GM19193 (cell line): ENCODE measurements around the gene PRRX2.

Experiments
- POLR2A ChIP-seq: IDR thresholded peaks from 4 replicates; pipeline ENCODE4 v1.6.1; 2011; ENCODE audit not compliant: insufficient read depth, insufficient read length; ENCODE audit errors: extremely low read depth

Gene PRRX2

GRCh38 chr9:129697656-129698253 is 32.3 kb downstream of the PRRX2 start:
- TF ChIP-seq POLR2A, result no peak

DNA sequence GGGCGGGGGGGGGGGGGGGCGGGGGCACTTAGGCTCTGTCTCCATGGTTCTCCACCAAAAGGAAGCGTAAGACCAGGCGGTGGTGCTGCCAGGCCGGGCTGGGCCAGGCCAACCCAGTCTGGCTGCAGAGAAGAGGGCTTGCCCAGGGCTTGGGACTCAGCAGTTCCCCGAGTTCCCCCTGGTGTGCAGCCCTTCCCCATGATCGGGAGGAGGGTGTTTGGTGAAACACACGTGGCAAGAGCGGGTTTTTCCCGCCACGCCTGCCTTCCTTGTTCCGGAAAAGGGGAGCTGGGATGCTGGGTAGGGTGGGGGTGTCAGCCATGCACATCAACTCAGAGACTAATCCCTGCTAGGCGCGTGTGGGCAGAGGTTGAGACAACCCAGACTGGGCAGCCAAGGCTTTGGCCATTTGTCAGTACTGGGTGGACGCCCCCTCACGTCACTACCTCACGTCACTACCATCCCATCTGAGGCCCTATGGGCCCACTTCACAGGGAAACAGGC is 32.9 kb downstream of the PRRX2 start:
- TF ChIP-seq POLR2A, result no peak

DNA sequence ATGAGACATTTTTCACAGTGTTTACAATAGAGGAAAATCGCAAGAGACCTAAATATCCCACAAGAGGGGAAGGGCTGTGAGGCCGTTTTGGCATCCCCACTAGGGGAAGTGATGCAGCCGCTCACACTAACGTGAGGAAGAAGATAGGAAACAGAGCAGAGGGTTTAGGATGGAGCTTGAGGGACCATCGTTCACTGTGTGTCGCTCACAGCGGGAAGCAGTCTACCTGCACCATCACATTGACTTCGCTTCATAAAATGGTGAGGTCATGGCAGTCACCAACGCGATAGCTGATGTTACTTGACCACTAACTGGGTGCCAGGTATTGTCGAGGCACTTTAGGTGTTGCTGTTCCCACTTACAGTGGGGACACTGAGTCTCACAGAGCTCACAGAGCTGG is 35.6 kb downstream of the PRRX2 start:
- no peak for TF ChIP-seq POLR2A

GRCh38 chr9:129701549-129701948 is 36.1 kb downstream of the PRRX2 start:
- TF ChIP-seq POLR2A, result no peak

GRCh38 chr9:129702589-129703520 is 37.4 kb downstream of the PRRX2 start:
- TF ChIP-seq POLR2A, result no peak

DNA sequence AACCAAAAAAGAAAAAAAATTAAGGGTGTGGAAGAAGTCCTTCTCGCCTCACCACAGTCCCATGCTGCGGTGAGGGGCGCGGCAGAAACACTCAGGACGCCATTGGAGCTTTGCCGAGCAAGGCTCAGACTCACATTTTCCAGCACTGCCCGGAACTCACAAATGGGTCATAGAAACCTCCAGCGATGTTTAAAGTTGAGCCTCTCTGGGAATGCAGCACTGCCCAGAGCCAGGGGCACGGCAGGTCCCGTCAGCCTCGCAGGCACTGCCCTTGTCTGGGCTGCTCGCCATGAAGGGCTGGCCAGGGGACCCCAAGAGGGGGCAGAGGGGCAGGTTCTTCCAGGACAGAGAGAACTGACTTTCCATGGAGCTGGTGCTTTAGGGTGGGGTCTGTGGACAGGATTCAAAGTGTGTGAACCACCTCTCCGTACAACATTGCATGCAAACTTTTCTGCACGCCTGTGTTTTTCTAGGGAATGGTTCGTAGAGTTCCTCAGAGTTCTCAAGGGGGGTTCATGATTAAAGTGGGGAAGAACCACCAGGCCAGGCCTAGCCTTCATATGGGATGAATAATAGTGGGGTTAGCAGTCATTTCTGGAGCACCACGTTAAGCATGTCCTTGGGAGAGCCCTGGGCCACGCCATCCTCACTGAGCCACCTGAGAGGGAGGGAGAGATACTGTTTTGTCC is 38.4 kb downstream of the PRRX2 start:
- no peak for TF ChIP-seq POLR2A

- no peak for TF ChIP-seq POLR2A
Measured at GRCh38 chr9:129704807-129705206, 39.4 kb downstream of the PRRX2 start.

DNA sequence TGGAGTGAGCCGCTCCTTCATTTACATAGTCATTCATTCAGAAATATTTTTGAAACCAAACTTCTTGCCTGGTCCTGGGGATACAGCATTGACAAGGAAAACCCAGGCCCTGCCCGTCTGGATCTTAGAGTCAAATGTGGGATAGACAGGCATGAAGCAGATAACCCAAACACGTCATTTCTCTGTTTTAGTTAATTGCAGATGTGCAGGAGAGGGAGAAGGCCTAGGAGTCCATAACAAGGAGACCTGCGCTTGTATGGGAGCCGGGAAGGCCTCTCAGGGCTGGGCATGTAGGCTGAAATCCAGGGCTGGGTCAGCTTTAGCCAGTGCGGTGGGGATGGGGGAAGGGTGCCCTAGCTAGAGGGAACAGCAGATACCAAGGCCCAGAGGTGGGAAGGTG is 43.3 kb downstream of the PRRX2 start:
- no peak for TF ChIP-seq POLR2A

DNA sequence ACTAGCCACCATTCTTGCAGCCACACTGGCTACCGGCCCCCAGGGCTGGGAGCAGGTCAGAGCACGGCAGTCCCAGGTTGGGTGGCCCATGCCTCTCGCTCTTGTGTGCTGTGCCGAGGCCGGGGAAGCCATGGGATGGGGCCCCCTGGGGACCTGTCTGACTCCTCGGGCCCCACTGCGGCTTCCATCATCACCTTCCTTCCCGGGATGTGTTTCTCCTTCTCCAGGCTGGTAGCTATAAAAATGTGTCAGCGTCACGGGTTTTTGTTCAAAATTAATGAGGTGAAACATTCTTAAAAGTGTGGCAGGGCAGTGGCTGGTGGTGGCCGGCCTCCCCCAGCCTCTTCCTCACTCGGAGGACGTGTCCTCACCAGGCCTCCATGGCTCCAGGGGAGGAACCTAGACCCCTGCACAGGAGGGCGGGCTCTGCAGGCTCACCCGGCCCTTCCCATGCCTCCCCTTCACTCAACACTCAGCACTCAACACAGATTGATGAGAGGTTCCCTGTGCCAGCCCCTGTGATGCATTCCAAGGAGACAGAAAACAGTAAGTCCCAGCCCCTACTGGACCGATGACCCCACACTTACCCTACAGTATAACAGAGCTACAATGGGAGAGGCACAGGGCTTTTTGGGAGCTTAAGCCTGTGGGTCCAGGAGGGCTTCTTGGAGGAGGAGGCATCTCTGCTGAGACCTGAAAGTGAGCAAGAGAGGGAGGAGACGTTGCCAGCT is 44.2 kb downstream of the PRRX2 start:
- TF ChIP-seq POLR2A, result no peak

DNA sequence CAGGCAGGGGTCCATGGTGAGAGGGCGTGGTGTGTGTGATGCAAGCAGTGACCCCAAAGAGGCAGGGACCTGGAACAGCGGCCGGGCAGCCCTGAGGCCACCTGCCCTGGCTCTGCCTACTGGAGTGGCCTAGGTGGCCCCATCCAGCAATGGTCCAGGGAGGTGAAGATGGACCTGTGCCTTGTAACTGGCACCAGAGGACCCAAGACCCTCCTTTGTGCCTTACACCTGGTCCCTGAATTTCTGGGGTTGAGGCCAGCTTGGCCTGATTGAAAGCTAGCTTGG is 44.7 kb downstream of the PRRX2 start:
- no peak for TF ChIP-seq POLR2A

DNA sequence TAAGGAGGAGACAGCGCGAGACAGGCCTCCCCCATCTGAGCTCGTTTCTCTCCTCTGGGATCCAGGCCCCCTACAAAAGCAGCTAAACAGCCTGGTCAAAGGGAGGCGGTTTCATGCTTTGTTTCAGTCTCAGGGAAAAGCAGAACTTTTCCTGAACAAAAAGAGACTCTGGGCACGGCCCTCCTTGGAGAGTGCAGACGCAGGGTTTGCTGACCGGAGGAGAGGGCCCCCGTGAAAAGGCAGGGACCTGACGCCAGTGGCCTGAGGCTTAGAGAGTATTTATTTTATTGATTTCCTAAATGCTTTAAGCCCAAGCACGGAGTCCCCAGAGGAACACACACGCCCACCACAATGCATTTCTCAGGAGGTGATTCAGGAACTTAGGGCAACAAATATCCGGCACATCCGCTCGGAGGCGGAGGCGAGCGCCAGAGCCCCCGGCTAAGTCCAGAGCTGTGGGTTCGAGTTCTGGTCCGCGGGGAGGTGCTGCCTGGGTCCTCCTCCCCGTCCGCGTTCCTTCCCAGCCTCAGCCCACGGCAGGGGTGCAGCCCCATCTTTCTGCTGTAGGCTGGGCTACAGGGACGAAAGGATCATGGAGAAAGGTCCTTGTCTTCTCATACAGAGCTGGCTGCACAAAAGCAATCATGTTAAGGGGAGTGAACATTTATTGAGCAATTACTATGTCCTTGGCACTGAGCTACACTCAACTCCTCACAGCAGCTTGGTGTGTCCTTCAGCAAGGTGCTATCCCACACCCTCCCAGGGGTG is 47.4 kb downstream of the PRRX2 start:
- no peak for TF ChIP-seq POLR2A

GRCh38 chr9:129713402-129713679 is 47.9 kb downstream of the PRRX2 start:
- TF ChIP-seq POLR2A, result no peak

DNA sequence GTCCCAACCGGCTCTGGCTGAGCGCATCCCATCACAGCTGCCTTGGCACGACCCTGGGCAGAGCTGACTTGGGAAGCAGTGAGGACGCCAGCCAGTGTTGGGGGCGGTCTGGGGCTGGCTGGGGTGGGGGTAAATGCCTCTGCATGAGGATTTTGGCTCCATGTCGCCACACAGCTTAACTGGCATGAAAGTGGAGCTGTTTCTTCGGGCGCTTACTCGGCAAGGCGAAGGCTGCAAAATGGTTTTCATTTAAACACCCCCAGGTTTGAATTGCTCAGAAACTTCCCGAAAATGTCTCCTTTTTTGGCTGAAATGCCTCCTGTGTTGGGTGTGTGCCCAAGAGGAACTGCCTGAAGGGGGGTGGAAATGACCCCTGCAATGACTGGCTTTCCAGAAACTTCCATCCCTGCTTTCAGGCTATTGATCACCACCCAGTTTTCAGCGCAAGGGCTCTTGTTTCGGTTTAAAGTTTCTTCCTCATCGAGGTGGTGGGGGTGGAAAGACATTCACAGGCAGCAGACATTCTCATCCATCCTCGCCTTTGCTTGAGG is 49.1 kb downstream of the PRRX2 start:
- no peak for TF ChIP-seq POLR2A

- no peak for TF ChIP-seq POLR2A
Measured at GRCh38 chr9:129716091-129716490, 50.6 kb downstream of the PRRX2 start.

GRCh38 chr9:129717991-129718390 is 52.5 kb downstream of the PRRX2 start:
- no peak for TF ChIP-seq POLR2A

GRCh38 chr9:129718647-129719046 is 53.2 kb downstream of the PRRX2 start:
- TF ChIP-seq POLR2A, result no peak
